WERI-Rb-1 (cell line): ENCODE results near the gene TMEM86A.

Experiments used
- DNase-seq: peaks from one replicate; pipeline ENCODE4 v3.0.0-alpha.2; 2020
- H3K27ac ChIP-seq: fragments of 250-450 bp; sonication (Bioruptor Pico); 2 replicates; pipeline ENCODE4 v1.5.1; 2020; ENCODE audit warnings: mild to moderate bottlenecking, moderate library complexity
- H3K27me3 ChIP-seq: fragments of 250-450 bp; sonication (Bioruptor Pico); 2 replicates; pipeline ENCODE4 v1.5.1; 2021; ENCODE audit warnings: mild to moderate bottlenecking, low read depth, moderate library complexity; ENCODE audit not compliant: insufficient read depth, severe bottlenecking
- H3K36me3 ChIP-seq: fragments of 250-450 bp; sonication (Bioruptor Pico); 2 replicates; pipeline ENCODE4 v1.5.1; 2020; ENCODE audit warnings: mild to moderate bottlenecking, moderate library complexity
- H3K4me3 ChIP-seq: 2 replicates; pipeline ENCODE4 v1.5.1; 2011; ENCODE audit warnings: low read depth, mild to moderate bottlenecking, control low read depth, low read length
- H3K9me3 ChIP-seq: fragments of 250-450 bp; sonication (Bioruptor Pico); 2 replicates; pipeline ENCODE4 v1.5.1; 2021; ENCODE audit warnings: mild to moderate bottlenecking, moderate library complexity; ENCODE audit not compliant: severe bottlenecking
- CTCF ChIP-seq: IDR thresholded peaks from 2 replicates; pipeline ENCODE4 v1.5.1; 2011; ENCODE audit warnings: low read depth, mild to moderate bottlenecking, control low read depth, inconsistent platforms, low read length

The TMEM86A gene

GRCh38 chr11:18703001-18703763 is 4.6 kb downstream of the TMEM86A start:
- Histone ChIP-seq H3K36me3 (peaks cover 8% of the 10 kb centered on the region), H3K9me3 (no peaks in the 10 kb centered on the region), H3K27ac (peak overlapping the region; percentile 70), H3K4me3 (no peak overlapping the region), H3K27me3 (no peaks in the 10 kb centered on the region)
- no peak for TF ChIP-seq CTCF
- DNase-seq = peak; percentile 62

GRCh38 chr11:18704045-18704645 is 5.6 kb downstream of the TMEM86A start:
- Histone ChIP-seq H3K27me3 (no peaks in the 10 kb centered on the region), H3K27ac (peak overlapping the region; percentile 70), H3K36me3 (peaks cover 8% of the 10 kb centered on the region), H3K4me3 (no peak overlapping the region), H3K9me3 (no peaks in the 10 kb centered on the region)
- no peak for TF ChIP-seq CTCF
- DNase-seq = no peak

GRCh38 chr11:18704698-18705097 is 6.1 kb downstream of the TMEM86A start:
- peaks cover 8% of the 10 kb centered on the region for H3K36me3 ChIP-seq
- no peak for TF ChIP-seq CTCF
- H3K9me3 ChIP-seq = no peaks in the 10 kb centered on the region
- DNase-seq = no peak
- H3K27ac ChIP-seq = peak overlapping the region; percentile 70
- H3K27me3 ChIP-seq = no peaks in the 10 kb centered on the region
- no peak overlapping the region for H3K4me3 ChIP-seq

- peak overlapping the region; percentile 70 for H3K27ac ChIP-seq
- peaks cover 8% of the 10 kb centered on the region for H3K36me3 ChIP-seq
- no peaks in the 10 kb centered on the region for H3K9me3 ChIP-seq
- no peaks in the 10 kb centered on the region for H3K27me3 ChIP-seq
- H3K4me3 ChIP-seq = peak overlapping the region; percentile 64
- DNase-seq = peak; percentile 39
- TF ChIP-seq CTCF = no peak
Measured at GRCh38 chr11:18705651-18706281, 7.2 kb downstream of the TMEM86A start.

- Histone ChIP-seq H3K9me3 (no peaks in the 10 kb centered on the region), H3K36me3 (peaks cover 6% of the 10 kb centered on the region), H3K27ac (peak overlapping the region; percentile 71), H3K4me3 (peak overlapping the region; percentile 64), H3K27me3 (no peaks in the 10 kb centered on the region)
- DNase-seq = peak; percentile 81
- no peak for TF ChIP-seq CTCF
Measured at GRCh38 chr11:18706330-18707243, 8.0 kb downstream of the TMEM86A start.
